ENCODE measurements around the gene GCSAM.
A peak's percentile ranks its signal among the peaks of the same experiment; 100 is the strongest.

GCSAM gene

GRCh38 chr3:112128843-112129727 is 4.0 kb downstream of the GCSAM start:
- no peak for DNase-seq

GRCh38 chr3:112127522-112128494 is 5.2 kb downstream of the GCSAM start:
- no peak for DNase-seq

- no peak for DNase-seq
Observed at GRCh38 chr3:112126511-112126911, 6.5 kb downstream of the GCSAM start.

GRCh38 chr3:112124907-112125607 is 8.0 kb downstream of the GCSAM start:
- no peak for DNase-seq

- DNase-seq: no peak
Observed at GRCh38 chr3:112123548-112123947, 9.5 kb downstream of the GCSAM start.

- DNase-seq: no peak
Observed at GRCh38 chr3:112122870-112123269, 10.2 kb downstream of the GCSAM start.

GRCh38 chr3:112121577-112122547 is 11.2 kb downstream of the GCSAM start:
- no peak for DNase-seq

GRCh38 chr3:112119962-112120836 is 12.8 kb downstream of the GCSAM start:
- no peak for DNase-seq

- DNase-seq: no peak
Observed at GRCh38 chr3:112117841-112118571, 15.0 kb downstream of the GCSAM start.

- DNase-seq: no peak
Observed at GRCh38 chr3:112117415-112117814, 15.6 kb downstream of the GCSAM start.

GRCh38 chr3:112116748-112117186 is 16.3 kb downstream of the GCSAM start:
- DNase-seq: no peak

GRCh38 chr3:112115806-112116383 is 17.2 kb downstream of the GCSAM start:
- no peak for DNase-seq

- no peak for DNase-seq
Observed at GRCh38 chr3:112115161-112115739, 17.8 kb downstream of the GCSAM start.

- DNase-seq: no peak
Observed at GRCh38 chr3:112114576-112115160, 18.4 kb downstream of the GCSAM start.

- peak; percentile 40 for DNase-seq
Observed at GRCh38 chr3:112111785-112112402, 21.2 kb downstream of the GCSAM start.

- no peak for DNase-seq
Observed at GRCh38 chr3:112109322-112109721, 23.7 kb downstream of the GCSAM start.

GRCh38 chr3:112104774-112105173 is 28.3 kb downstream of the GCSAM start:
- DNase-seq: no peak

- DNase-seq: no peak
Observed at GRCh38 chr3:112101916-112102315, 31.1 kb downstream of the GCSAM start.

Measured in NK-92 treated with Interleukin-12 subunit alpha and Interleukin-12 subunit beta, amount 100 ng/mL, for 24 hours (cell line).